Posterior cingulate gyrus (tissue), 11 donors: ENCODE data around the gene ATXN1.
"Not testable (repeated sequence)": the region's sequence is repeated elsewhere in the genome, so short reads cannot be mapped to it uniquely, and the experiment has no call there.

Experiments used
- DNase-seq, 10 donors: peaks; one replicate each; pipeline versions ENCODE4 v3.0.0 to v3.0.0-alpha.2; 2020 to 2021; ENCODE audit warnings: mixed read lengths in 3 of 10
- intact Hi-C: fragments of 100-400 bp; cut with DNase I; formaldehyde crosslinking; loops from one replicate; pipeline ENCODE4 v1.15.1; 2023

The ATXN1 gene

GRCh38 chr6:16288163-16288562, 473.1 kb downstream of the ATXN1 start:
- no peak for DNase-seq
- intact Hi-C loops = no loop called here

GRCh38 chr6:16286151-16286522, 475.1 kb downstream of the ATXN1 start:
- intact Hi-C loops = loop anchor here (1.0 kb wide), 1 partner anchor 45 kb away; no protein-coding TSS in a partner anchor
- peak in 9 of 10 donors; percentile 50 to 95 (median 72) for DNase-seq

- no peak for DNase-seq
- intact Hi-C loops = loop anchor here (1.0 kb wide), 1 partner anchor 46 kb away; no protein-coding TSS in a partner anchor
Observed at GRCh38 chr6:16285467-16286150, 475.7 kb downstream of the ATXN1 start.

- no peak for DNase-seq
- intact Hi-C loops = no loop called here
Observed at GRCh38 chr6:16284472-16284871, 476.8 kb downstream of the ATXN1 start.

GRCh38 chr6:16282370-16282769, 478.9 kb downstream of the ATXN1 start:
- no peak for DNase-seq
- intact Hi-C loops = no loop called here

- intact Hi-C loops = no loop called here
- DNase-seq = no peak
Observed at GRCh38 chr6:16279243-16279642, 482.0 kb downstream of the ATXN1 start.

- intact Hi-C loops = no loop called here
- no peak for DNase-seq
Observed at GRCh38 chr6:16278750-16279149, 482.5 kb downstream of the ATXN1 start.

- DNase-seq = no peak
- intact Hi-C loops = no loop called here
Observed at GRCh38 chr6:16278048-16278724, 483.1 kb downstream of the ATXN1 start.

- DNase-seq = no peak
- intact Hi-C loops = no loop called here
Observed at GRCh38 chr6:16277101-16277981, 483.9 kb downstream of the ATXN1 start.

GRCh38 chr6:16274885-16275589, 486.2 kb downstream of the ATXN1 start:
- DNase-seq = no peak
- intact Hi-C loops = no loop called here

- DNase-seq = no peak
- intact Hi-C loops = no loop called here
Observed at GRCh38 chr6:16274483-16274882, 486.8 kb downstream of the ATXN1 start.

- DNase-seq = no peak
- intact Hi-C loops = no loop called here
Observed at GRCh38 chr6:16273256-16273655, 488.0 kb downstream of the ATXN1 start.

GRCh38 chr6:16272201-16272600, 489.1 kb downstream of the ATXN1 start:
- DNase-seq = no peak
- intact Hi-C loops = no loop called here

GRCh38 chr6:16271428-16271827, 489.8 kb downstream of the ATXN1 start:
- intact Hi-C loops = no loop called here
- DNase-seq = no peak

- DNase-seq = no peak
Observed at GRCh38 chr6:16270178-16270794, 491.0 kb downstream of the ATXN1 start.

GRCh38 chr6:16269442-16270070, 491.7 kb downstream of the ATXN1 start:
- intact Hi-C loops, DNase-seq: not testable (repeated sequence)

More at GRCh38 chr6:16270178-16270794, 491.0 kb downstream of the ATXN1 start:
- intact Hi-C loops = no loop called here

GRCh38 chr6:16267428-16268263, 493.6 kb downstream of the ATXN1 start:
- no peak for DNase-seq
- intact Hi-C loops = no loop called here
